GM19238 (cell line): Measurements from ENCODE around the gene POLR1H.
A peak's percentile ranks its signal among the peaks of the same experiment; 100 is the strongest.

ENCODE experiments used
- DNase-seq: peaks from one replicate; pipeline ENCODE4 v3.0.0; 2011; ENCODE audit warnings: low spot score; ENCODE audit not compliant: insufficient read length

POLR1H gene

DNA sequence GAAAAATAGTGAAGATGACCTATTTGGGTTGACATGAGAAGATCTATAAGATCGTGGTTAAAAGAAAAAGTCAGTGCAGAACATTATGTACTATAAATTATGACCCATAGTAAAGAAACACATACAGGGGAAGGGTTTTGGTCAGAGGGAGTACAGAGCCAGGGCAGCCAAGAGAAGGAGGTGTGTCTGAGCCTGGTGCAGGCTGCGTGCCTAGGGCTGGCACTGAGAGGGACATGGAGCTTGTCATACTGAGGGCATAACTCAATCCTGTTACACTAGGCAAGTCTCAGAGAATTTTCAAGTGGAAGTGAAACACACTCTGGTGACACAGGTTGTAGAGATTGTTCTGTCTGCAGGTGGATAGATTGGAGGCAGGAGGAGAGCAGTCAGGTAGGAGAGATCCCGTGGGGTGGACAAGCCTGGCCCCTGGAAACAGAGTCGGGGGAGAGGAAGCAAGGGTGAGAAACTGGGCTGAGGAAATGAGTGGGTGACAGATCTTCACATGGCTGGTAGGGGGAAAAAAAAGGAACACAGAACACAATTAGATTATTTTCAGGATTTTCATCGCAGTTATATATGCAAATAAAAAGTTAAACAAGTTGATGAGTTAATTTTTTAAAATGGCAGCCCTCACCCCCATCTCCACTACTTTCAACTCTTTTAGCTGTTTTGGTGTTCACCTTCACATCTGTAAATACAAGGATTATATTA is 33.0 kb downstream of the POLR1H start:
- no peak for DNase-seq

DNA sequence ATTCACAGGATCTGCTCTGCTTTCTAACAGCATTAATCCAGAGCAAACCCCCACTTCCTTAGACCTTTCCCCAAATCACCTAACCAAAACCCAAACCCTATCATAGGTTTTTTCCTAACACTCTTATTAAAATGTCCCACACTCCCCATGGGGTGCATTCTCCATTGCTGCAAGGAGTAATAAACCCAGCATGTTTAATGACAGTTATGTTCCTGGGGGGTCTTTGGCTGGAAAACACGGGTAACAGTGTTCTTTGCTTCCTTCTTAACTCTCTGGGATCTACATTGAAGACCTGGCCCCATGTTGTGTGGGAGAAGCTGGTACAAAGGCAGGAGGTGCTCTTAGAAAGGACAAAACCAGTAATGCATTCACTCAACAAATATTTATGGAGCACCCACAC is 35.8 kb downstream of the POLR1H start:
- DNase-seq = no peak

DNA sequence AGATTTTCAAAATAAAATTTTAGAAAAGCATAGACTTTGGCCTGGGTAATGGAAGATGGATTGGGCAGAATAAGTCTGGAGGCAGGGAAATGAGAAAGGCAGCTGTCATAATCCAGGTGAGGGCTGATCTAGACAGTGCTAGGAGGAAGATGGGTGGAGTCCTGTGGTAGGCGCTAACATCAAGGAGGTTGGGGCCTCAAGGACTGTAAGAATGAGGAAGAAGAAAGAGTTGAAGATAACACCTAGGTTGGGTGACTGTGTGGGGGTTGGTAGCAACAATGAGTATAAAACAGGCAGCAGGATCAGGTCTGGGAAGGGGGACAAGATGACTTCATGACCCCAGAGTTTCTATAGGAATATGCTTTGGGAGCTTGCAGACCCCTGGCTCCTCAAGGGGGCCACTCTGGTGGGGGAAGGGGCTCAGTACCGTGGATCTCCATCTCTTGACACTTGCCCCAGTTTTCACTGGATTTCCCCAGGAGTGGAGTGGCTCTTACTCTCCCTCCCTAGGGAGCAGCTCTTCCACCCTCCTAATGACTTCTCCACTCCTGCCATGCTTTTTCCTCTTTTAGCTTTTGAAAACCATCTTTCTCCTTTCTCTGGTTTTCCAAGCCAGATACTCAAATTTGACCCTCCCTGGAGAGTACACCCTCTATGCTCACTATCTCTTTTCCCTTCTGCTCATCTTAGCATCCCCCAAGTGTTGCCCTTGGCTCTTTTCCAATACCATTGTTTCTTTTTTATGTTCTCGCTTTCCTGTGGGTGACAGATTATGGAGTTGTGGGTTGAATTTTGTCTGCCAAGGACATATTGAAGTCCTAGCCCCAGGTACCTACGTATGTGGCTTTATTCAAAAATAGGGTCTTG is 37.1 kb downstream of the POLR1H start:
- DNase-seq = no peak

DNA sequence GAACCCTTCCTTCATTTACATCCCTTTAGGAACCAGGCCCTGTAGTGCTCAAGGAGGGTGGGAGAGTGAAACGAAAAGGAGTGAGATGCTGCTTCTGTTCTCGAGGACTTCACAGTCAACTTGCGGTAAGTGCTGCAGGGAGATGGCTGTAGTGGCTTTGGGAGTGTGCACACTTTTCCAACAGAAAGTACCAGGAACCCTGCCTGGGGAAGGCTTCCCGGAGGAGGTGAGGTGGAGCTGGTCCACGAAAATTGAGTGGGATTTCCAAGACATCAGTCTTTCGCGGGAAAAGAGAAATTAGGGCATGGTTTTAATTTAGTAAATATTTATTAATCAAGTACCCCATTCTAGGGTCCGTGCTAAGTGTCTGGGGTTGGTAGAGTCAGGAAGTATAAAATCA is 39.1 kb downstream of the POLR1H start:
- no peak for DNase-seq

DNA sequence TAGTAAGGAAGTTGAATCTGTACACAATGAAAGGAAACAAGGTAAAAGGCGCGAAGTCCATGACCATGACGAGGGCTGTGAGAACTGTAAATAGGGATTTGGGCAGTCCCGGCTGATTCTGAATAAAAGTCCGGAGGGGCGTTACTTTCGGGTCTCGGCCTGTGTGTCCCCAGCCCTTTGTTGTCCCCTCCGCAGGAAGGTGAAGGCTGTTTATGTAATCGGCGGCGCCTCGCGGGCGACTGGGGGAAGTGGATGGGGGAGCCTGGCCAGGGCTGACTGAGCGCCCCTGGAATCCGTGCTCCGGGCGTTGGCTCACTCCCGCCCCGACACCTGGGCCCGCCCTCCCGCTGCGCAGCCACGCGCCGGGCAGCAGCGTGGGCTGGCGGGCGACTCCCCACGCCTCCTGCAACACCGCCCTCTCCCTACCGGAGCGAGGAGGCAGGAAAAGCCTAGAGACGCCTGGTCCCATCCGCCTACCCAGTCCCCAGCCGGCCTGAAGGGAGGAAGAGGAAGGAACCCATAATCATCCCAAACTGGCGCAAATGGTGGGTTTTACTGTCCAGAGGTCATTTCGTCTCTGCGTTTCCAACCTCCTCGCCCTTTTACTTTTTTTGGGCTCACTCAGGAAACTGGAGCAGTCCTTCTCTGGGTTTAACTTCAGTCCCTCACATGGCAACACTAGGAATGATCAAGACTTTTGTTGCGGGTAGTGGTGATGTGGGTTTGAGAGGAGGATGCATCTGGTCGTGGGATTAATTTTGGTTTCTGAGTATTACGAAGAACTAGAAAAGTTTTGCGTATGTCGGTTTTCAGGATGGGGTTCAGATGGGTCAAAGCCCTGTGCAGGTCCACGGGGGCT is 39.7 kb downstream of the POLR1H start:
- no peak for DNase-seq

DNA sequence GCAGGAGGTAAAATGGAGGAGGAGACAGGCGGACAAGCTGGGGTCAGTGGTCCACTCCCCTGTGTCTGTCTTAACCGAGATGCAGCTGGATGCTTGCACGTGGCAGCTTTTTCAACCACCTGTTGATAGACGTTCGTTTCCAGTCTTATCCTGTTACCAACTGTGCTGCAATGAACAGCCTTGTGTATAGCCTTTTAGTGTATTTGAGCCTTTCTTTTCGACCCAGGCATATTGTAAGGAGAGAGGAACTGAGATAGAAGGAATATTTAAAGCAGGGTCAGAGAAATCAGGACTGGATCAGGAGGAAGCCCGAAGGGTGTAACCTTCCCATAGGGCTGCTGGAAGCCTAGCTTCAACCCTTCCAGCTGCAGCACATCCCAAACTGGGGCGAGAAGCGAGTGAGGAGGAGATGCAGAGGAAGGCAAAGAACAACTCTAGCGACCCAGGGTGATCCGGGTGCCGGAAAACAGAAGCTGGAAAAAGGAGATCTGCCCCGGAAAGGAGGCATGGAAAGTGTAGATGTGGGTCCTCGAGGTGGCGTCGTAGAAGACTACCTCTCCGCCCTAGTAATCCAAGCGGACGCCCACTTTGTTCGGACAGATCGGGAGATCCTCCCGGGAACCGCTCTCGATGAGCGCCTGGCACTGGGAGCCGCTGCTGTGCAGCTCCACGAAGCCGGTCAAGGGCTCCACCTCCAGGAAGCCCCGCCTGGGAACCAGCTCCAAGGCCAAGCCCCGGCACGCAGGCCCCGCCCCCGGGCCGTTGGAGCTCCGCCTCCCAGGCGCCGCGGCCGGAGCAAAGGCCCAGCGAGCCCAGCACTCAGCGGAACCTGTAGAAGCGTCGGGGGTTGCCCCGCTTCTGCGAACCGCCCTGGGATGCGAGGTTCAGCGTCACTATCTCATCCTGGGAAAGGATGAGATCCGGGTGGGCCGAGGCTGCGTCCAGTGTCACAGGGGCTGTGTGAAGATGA is 40.7 kb downstream of the POLR1H start:
- DNase-seq = peak; percentile 77

DNA sequence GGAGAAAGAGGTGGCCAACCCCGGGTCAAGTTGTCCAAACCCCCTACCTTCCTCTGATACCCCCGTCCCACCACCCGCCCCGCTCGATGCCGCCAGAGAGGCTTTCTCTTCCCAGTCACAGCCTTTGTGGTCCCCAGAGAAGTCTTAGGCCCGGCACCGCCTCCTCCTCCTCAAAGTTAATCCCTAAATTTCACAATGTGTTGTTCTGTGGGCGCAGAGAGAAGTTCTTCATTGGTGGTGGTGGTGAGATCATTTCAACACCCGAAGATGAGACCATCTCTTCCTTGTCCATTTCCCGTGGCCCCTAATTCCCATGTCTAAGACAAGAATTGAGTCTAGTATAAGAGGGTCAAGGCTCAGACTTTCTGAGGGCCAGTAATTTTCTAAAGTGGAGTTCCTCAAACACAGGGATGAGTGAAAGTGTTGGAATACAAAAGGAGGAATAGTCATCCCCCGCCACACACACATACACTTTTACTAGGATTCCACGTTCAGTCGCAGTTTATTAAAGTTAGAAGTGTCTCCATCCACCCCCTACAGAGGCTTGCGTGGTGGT is 41.4 kb downstream of the POLR1H start:
- DNase-seq = no peak

DNA sequence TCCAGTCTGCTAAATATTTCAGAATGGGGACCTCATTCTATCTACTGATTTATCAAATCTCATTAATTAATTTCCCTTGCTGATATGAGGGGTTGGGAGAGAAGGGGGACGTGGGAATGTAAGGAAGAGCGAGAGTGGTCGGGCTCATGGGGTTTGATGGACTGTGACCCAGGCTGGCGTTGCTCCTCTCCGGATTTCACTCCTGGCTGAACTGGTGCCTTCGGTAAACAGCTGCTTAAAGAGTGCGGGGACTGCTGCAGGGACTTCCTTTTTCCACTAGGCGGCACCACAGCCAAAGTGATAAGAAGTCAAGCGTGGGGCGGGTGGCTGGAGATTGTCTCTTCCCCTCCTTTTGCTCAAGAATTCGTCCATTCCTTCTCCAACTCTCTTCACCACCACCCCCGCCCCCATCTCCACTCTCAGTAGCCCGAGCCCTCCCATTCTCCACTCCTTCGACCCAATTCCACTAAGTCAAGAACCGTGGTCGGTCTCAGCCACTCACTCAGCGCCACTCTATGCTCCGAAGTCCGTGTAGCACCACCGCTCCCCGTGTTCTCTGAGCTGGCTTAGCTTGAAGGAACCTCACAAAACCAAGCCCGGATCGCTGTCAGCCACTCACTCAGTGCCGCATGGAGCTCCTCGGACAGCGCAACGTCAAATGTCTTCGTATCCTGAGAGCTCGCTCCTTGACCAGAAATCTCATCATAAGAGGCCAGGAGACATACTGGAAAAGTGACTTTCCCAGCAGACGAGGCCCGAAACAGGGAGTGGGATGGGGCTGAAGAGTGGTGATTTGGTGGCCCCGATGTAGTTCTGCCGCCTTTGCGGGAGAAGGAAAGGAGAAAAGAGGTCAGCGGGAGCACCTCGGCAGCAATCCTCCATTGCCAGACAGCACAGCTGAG is 42.2 kb downstream of the POLR1H start:
- DNase-seq = peak; percentile 75

DNA sequence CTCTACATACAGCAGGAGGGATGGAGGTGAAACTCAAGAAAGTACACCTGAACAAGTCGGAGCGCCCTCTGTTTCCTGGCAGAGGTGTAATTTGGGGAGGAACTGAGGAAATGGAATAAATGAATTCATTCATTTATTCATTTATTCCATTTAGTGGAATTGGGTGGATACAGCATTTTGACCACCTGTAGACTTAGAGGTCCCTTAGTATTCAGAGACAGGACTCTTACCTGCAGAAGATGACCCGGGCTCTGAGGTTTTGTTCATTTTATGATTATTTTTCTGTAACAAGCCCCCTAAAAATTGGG is 42.8 kb downstream of the POLR1H start:
- DNase-seq = no peak

DNA sequence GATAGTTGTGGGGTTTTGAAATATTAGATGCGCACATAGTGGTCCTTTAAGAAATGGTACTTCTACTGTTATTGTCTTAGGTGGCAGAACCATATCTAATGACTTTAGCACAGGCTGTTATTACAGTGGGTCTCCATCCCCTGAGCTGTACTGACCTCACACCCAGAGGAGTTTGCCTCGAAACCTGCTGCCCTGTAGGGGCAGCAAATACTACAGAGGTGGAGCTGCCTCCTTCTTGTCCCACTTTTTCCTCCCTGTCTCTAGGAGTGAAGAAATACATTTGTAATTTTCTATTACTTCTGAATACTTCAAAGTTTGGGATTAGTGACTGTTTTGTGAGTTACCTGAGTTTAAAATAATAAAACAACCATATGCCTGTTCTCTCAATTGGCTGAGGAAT is 43.6 kb downstream of the POLR1H start:
- no peak for DNase-seq

DNA sequence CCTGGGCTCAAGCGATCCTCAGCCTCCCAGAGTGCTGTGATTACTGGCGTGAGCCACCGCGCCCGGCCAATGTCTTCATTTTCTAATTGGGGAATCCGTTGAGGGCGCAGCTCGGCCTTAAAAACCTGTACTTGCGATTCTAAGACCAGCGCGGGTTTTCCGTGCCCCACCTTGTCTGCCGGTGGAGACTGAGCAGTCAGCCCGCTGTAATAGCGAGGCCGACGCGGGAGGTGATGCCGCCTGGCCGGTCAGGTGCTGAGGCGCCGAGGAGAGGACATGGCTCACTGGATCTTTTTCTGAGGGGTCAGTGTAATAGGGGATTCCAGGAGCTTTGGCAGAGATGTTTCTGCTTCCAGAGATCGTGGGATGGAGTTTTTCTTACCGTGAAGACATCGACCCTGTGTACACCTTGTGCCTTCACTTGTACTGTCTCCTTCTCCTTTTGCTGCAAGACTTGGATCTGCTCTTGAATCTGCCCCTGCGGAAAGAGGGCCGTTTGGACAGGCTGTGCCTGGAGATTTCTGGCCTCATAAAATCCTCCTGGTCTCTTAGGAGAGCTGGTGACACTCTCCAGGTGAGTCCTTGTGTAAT is 50.3 kb downstream of the POLR1H start:
- no peak for DNase-seq

DNA sequence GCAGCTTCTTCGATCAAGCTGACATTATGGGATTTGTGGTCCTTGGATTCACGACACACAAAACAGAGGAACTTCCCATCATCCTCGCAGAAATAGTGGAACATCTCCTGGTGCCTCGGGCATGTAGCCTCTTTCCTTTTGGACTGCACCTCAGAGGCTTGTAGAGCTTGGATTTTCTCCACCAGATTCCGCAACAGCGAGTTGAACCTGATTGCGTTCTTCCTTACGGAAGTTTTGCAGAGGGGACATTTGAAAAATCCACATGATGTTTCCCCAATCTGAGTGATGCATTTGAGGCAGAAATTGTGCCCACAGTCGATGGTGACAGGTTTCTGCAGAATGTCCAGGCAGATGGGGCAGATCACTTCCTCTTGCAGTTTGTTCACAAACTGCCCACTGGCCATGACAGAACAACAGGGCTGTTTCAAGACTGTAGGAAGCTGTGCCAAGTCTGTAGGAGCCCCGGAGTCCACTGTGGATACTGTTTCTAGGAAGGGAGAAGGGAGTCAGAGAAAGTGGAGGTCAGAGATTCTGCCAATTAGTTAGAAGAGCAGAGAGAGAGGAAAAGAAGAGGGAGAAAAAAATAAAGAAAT is 51.4 kb downstream of the POLR1H start:
- DNase-seq = no peak

DNA sequence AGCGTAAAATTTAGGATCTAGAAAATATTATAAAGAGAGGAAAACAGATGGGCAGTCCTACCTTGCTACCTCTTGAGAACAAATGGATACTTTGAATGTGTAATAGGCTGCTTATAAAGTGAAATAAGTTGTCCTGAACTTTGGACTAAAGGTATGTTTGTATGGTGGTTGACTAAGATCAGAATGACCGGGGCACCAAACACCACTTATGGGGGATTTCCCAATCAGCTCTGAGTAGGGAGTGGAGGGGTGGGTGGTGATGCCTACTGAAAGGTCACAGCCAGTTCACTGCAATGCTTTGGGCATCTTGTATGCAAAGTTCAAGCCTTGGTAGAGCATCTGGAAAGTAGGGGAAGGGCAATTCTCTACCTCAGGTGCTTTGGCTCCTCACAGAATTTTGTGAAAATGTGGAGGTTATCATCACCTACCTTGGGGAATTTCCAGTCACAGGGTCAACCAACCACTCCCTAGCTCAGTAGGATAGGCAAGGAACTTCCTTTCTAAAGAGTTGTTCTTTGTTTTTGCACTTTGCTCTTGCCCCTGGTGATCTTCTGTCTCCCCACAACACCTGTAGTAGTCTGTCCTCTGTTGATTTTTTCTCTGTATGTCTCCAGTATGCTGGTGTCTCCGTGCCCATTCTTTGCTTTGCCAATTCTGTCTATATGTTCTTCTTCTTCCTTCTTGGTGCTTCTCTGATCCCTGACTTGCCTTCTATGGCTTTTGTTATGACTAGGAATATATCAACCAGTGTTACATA is 52.1 kb downstream of the POLR1H start, which contains the start of gene TRIM31:
TRIM31 (minus strand) TSS at position 88 of the 757 bp plus-strand sequence. CDS start 285 bp downstream, outside the sequence.
- DNase-seq = no peak

DNA sequence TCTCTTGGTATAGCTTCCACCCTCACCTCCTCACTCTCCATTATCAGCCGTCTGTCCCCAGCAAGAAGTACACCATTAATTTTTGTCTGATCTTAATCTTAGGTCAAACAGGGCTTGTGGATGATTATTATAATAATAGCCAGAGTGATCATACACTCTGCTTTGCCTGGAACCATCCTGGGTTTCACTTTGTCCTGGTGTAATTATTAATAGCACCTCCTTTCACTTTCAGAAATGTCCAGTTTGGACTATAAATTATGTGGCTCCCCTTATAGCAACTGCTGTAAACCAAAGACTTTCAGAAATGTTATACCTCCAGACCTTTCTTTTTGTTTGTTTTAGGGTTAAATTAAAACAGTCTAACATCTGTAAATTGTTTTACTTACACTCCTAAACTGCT is 52.8 kb downstream of the POLR1H start:
- DNase-seq = no peak
